Testis (tissue), 3 donors: ENCODE measurements around the gene PPM1H. TPM values are rescaled to one million over a fixed set of nuclear protein-coding genes. Genes with fewer than 3 reads are reported as not detected.

ENCODE experiments used
- DNase-seq: peaks from one replicate; pipeline ENCODE4 v3.0.0-alpha.2; 2019
- H3K27ac ChIP-seq, 2 donors: fragments of 200-600 bp; sonication (generic); one replicate each; pipeline ENCODE4 v1.5.1; 2019
- H3K27me3 ChIP-seq: fragments of 200-600 bp; sonication (generic); one replicate; pipeline ENCODE4 v1.5.1; 2019
- H3K36me3 ChIP-seq: fragments of 200-600 bp; sonication (generic); one replicate; pipeline ENCODE4 v1.5.1; 2017; ENCODE audit warnings: low read depth; ENCODE audit errors: missing control alignments
- H3K4me1 ChIP-seq: fragments of 200-600 bp; sonication (generic); one replicate; pipeline ENCODE4 v1.5.1; 2019
- H3K4me3 ChIP-seq, 2 donors: fragments of 200-600 bp; sonication (generic); one replicate each; pipeline ENCODE4 v1.5.1; 2017 to 2019
- H3K9me3 ChIP-seq: fragments of 200-600 bp; sonication (generic); one replicate; pipeline ENCODE4 v1.5.1; 2017
- POLR2A ChIP-seq: fragments of 450-650 bp; IDR thresholded peaks from one replicate; pipeline ENCODE4 v1.6.1; 2017; ENCODE audit warnings: antibody characterized with exemption, mild to moderate bottlenecking, moderate library complexity
- WGBS, 2 donors: methylation state at CpG; one replicate each; pipeline ENCODE4 v1.1.5; 2018; 5-methylcytosine and 5-hydroxymethylcytosine counted together
- intact Hi-C: fragments of 100-400 bp; cut with DNase I; formaldehyde crosslinking; loops from one replicate; pipeline ENCODE4 v1.15.1; 2023; ENCODE audit warnings: low total_unique reads
- polyA plus RNA-seq: library from polyadenylated mRNA; stranded (reverse); fragments of 350-450 nt; fragmentation: Illumina TruSeq; extraction: RNeasy Lipid Tissue Mini Kit (QIAGEN cat#74804); gene quantifications from one replicate; pipeline ENCODE4 v1.2.3, GENCODE V29; 2014; ENCODE audit warnings: low read depth, low replicate concordance; ENCODE audit not compliant: insufficient read depth
- total RNA-seq, 2 donors: library from RNA; depleted of rRNA; stranded (reverse); fragments of >200 nt; gene quantifications; one replicate each; pipeline ENCODE4 v1.2.3, GENCODE V29; 2016
- TF ChIP-seq, protein P1 (sequence below), 3 experiments: fragments of 450-650 bp in 2 of 3; fragments of 200-600 bp in 1 of 3; sonication (generic) in 1 of 3; IDR thresholded peaks; one replicate each; pipeline ENCODE4 v1.5.1; 2016 to 2019; ENCODE audit warnings: antibody characterized with exemption in 3 of 3, mild to moderate bottlenecking in 2 of 3, moderate library complexity in 1 of 3

Gene PPM1H
- total and polyA plus RNA-seq, 3 donors from 2014 or later, result 2.5 to 9.1 (median 2.7) TPM

DNA sequence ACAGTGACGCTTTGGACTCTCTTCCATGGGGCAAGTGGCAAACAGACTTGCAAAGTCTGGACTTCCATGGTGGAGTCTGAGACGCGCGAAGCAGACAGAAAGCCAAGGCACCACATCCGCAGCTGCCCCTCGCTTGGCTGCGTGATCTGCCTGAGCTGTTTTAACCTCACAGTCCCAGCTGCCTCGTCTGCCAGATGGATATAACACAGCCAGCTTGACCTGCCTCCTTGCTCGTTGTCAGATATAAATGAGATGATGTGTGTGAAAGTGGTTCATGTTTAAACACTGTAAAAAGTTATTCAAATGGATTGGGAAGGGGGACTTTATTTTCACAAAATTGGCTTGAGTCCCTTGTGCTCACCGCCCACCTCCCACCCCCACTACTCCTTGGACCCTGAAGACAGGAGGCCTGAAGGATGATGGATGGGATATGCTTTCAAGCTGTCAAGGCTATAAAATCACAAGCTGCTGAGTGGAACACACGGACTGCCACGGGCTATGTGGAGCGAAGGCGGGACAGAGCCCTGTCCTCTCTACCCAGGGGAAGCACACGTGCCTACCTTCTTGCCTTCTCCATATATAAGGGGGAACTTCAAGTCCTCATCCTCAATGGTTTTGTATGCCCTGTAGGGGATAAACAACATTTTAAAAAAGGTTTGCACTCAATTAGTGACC is 241.4 kb downstream of the PPM1H start:
- Histone ChIP-seq H3K9me3 (no peaks in the 10 kb centered on the region), H3K27me3 (no peaks in the 10 kb centered on the region), H3K27ac (peak overlapping the region; percentile 20 to 39), H3K36me3 (no peaks in the 10 kb centered on the region), H3K4me3 (no peak overlapping the region), H3K4me1 (peaks cover 4% of the 10 kb centered on the region)
- DNase-seq, result no peak
- no peak for TF ChIP-seq POLR2A
- TF ChIP-seq, protein P1, sequence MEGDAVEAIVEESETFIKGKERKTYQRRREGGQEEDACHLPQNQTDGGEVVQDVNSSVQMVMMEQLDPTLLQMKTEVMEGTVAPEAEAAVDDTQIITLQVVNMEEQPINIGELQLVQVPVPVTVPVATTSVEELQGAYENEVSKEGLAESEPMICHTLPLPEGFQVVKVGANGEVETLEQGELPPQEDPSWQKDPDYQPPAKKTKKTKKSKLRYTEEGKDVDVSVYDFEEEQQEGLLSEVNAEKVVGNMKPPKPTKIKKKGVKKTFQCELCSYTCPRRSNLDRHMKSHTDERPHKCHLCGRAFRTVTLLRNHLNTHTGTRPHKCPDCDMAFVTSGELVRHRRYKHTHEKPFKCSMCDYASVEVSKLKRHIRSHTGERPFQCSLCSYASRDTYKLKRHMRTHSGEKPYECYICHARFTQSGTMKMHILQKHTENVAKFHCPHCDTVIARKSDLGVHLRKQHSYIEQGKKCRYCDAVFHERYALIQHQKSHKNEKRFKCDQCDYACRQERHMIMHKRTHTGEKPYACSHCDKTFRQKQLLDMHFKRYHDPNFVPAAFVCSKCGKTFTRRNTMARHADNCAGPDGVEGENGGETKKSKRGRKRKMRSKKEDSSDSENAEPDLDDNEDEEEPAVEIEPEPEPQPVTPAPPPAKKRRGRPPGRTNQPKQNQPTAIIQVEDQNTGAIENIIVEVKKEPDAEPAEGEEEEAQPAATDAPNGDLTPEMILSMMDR (IDR thresholded peaks at IDR 0.05), result no peak
- intact Hi-C loops, result no loop called here
- WGBS, 2 donors, result 52 to 53% methylated on average over 11 to 15 of the region's 15 CpGs

DNA sequence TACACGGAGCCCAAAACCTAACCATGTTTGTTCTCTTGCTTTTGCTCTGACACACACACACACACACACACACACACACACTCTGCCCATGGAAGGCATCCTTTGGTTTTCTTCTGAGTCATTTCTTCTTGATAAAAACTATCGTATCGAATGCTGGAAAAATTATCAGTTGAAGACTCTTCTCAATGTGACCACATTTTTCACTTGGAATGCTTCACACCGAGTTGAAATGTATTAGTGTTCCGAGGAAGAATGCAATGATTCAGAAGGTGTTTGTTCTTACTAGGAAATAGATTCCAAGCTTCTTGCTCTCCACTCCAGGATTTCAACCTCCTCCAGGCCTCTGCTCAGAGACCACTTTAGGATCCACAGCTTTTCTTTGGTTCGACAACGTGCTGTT is 242.1 kb downstream of the PPM1H start:
- Histone ChIP-seq H3K36me3 (no peaks in the 10 kb centered on the region), H3K27me3 (no peaks in the 10 kb centered on the region), H3K27ac (peak overlapping the region; percentile 20 to 39), H3K9me3 (no peaks in the 10 kb centered on the region), H3K4me1 (peaks cover 4% of the 10 kb centered on the region), H3K4me3 (no peak overlapping the region)
- TF ChIP-seq, protein P1 (IDR thresholded peaks at IDR 0.05), result no peak
- TF ChIP-seq POLR2A, result no peak
- no peak for DNase-seq
- intact Hi-C loops, result no loop called here
- 54 to 76% methylated on average over 7 of the region's 7 CpGs for WGBS, 2 donors

DNA sequence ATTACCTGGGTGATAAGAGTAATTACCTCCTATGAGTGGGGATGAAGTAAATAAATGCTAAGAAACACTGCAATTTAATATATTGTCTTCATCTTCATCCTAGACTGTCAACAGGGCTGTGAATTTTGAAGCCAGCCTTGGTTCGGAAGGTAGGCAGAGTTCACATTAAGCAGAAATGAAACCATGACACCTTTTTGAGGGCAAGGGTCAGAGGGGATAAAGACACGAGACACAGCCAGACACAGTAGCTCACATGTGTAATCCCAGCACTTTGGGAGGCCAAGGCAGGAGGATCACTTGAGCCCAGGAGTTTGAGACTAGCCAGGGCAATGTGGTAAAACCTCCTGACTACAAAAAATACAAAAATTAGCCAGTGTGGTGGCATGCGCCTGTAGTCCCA is 243.6 kb downstream of the PPM1H start:
- Histone ChIP-seq H3K36me3 (no peaks in the 10 kb centered on the region), H3K4me3 (no peak overlapping the region), H3K27ac (no peak overlapping the region), H3K4me1 (peaks cover 4% of the 10 kb centered on the region), H3K27me3 (no peaks in the 10 kb centered on the region), H3K9me3 (no peaks in the 10 kb centered on the region)
- no peak for DNase-seq
- WGBS, 2 donors, result 94 to 100% methylated on average over 3 of the region's 3 CpGs
- no peak for TF ChIP-seq POLR2A
- TF ChIP-seq, protein P1 (IDR thresholded peaks at IDR 0.05), result no peak
- intact Hi-C loops, result no loop called here

DNA sequence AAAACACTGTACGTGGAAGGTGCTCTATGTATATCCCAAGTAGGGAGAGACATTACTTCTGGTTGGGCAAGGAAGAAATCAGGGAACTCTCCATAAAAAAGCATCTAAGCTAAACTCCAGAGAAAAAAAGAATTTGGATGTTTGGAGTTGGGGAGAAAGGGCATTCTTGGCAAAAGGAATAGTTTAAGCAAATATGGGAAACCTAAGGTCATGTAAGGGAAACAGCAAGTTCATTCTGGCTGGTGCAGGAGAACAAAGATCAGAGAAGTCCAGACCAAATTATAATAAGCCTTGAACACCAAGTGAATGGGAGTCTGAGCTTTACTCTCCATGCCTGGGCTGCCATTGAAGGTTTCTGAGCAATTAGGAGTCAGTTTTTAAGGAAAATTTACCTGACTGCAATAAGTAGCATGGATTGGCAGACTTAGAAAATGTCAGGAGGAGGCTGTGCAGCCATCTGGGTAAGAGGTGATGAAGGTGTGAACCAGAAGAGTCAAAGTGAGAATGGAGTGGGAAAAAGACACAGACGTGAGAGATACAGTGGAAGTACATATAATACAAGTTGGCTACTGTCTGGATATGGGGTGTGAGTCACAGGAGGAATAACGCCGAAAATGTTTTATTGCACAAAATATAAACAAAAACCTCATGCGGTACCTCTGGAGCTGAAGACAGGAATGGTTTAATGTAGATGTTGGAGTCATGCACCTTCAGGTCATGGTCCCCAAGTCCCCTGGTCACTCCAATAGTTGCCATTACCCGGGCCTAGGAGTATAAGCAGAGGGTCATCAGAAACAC is 245.7 kb downstream of the PPM1H start:
- DNase-seq, result no peak
- Histone ChIP-seq H3K27me3 (no peaks in the 10 kb centered on the region), H3K27ac (no peak overlapping the region), H3K36me3 (no peaks in the 10 kb centered on the region), H3K9me3 (no peaks in the 10 kb centered on the region), H3K4me3 (no peak overlapping the region), H3K4me1 (peaks cover 13% of the 10 kb centered on the region)
- TF ChIP-seq, protein P1 (IDR thresholded peaks at IDR 0.05), result no peak
- TF ChIP-seq POLR2A, result no peak
- intact Hi-C loops, result no loop called here
- 81 to 88% methylated on average over 6 of the region's 6 CpGs for WGBS, 2 donors
